Hepatocyte (in vitro differentiated cells): Measurements from ENCODE around the gene TRAPPC6A.

Experiments
- CTCF ChIP-seq: fragments of 200-600 bp; sonication (generic); IDR thresholded peaks from 2 replicates; pipeline ENCODE4 v1.5.1; 2016; ENCODE audit warnings: antibody characterized with exemption, mild to moderate bottlenecking; ENCODE audit not compliant: poor library complexity
- EZH2 ChIP-seq: fragments of 200-600 bp; sonication (generic); IDR thresholded peaks from 2 replicates; pipeline ENCODE4 v1.6.1; 2016; ENCODE audit warnings: antibody characterized with exemption, mild to moderate bottlenecking, borderline replicate concordance
- EZH2phosphoT487 ChIP-seq: fragments of 200-600 bp; sonication (generic); IDR thresholded peaks from one replicate; pipeline ENCODE4 v1.6.1; 2018; ENCODE audit warnings: antibody characterized with exemption, mild to moderate bottlenecking, low read depth, moderate library complexity; ENCODE audit not compliant: unreplicated experiment, severe bottlenecking

GRCh38 chr19:45123440-45123850 lies 54.6 kb downstream of the TRAPPC6A start:
- no peak for TF ChIP-seq EZH2phosphoT487
- TF ChIP-seq CTCF = no peak
- TF ChIP-seq EZH2 = no peak
